HEK293 (cell line): ENCODE measurements around the gene SEC24C.

Experiments used
- EGR2 ChIP-seq: fragments of 450-650 bp; formaldehyde crosslinking; IDR thresholded peaks from 2 replicates; pipeline ENCODE4 v1.5.1; 2016; ENCODE audit warnings: low read depth, missing biosample characterization, missing genetic modification characterization
- GLIS1 ChIP-seq: fragments of 450-650 bp; formaldehyde crosslinking; IDR thresholded peaks from 2 replicates; pipeline ENCODE4 v1.5.1; 2016; ENCODE audit warnings: missing biosample characterization, missing genetic modification characterization
- GLIS2 ChIP-seq: fragments of 450-650 bp; formaldehyde crosslinking; IDR thresholded peaks from 2 replicates; pipeline ENCODE4 v1.5.1; 2016; ENCODE audit warnings: missing biosample characterization, missing genetic modification characterization
- HIC1 ChIP-seq: fragments of 450-650 bp; formaldehyde crosslinking; IDR thresholded peaks from 2 replicates; pipeline ENCODE4 v1.5.1; 2016; ENCODE audit warnings: missing biosample characterization, missing genetic modification characterization
- OVOL3 ChIP-seq: fragments of 450-650 bp; formaldehyde crosslinking; IDR thresholded peaks from 2 replicates; pipeline ENCODE4 v1.5.1; 2016; ENCODE audit warnings: missing biosample characterization, missing genetic modification characterization
- PATZ1 ChIP-seq: fragments of 450-650 bp; formaldehyde crosslinking; IDR thresholded peaks from 2 replicates; pipeline ENCODE4 v1.5.1; 2016; ENCODE audit warnings: missing biosample characterization, missing genetic modification characterization
- SCRT1 ChIP-seq: fragments of 450-650 bp; formaldehyde crosslinking; IDR thresholded peaks from 2 replicates; pipeline ENCODE4 v1.5.1; 2016; ENCODE audit warnings: missing biosample characterization, missing genetic modification characterization, borderline replicate concordance
- SP2 ChIP-seq: fragments of 450-650 bp; formaldehyde crosslinking; IDR thresholded peaks from 2 replicates; pipeline ENCODE4 v1.5.1; 2016; ENCODE audit warnings: missing biosample characterization, missing genetic modification characterization
- ZBTB17 ChIP-seq: fragments of 450-650 bp; formaldehyde crosslinking; IDR thresholded peaks from 2 replicates; pipeline ENCODE4 v1.5.1; 2016; ENCODE audit warnings: missing biosample characterization, missing genetic modification characterization
- ZBTB20 ChIP-seq: fragments of 450-650 bp; formaldehyde crosslinking; IDR thresholded peaks from 2 replicates; pipeline ENCODE4 v1.5.1; 2016; ENCODE audit warnings: missing biosample characterization, missing genetic modification characterization
- ZBTB6 ChIP-seq: fragments of 450-650 bp; formaldehyde crosslinking; IDR thresholded peaks from 2 replicates; pipeline ENCODE4 v1.5.1; 2017; ENCODE audit warnings: missing biosample characterization, missing genetic modification characterization
- ZFP41 ChIP-seq: fragments of 450-650 bp; formaldehyde crosslinking; IDR thresholded peaks from 2 replicates; pipeline ENCODE4 v1.5.1; 2016; ENCODE audit warnings: missing biosample characterization, missing genetic modification characterization, borderline replicate concordance
- ZFP69B ChIP-seq: fragments of 450-650 bp; formaldehyde crosslinking; IDR thresholded peaks from 2 replicates; pipeline ENCODE4 v1.5.1; 2016; ENCODE audit warnings: missing biosample characterization, missing genetic modification characterization
- ZNF175 ChIP-seq: fragments of 450-650 bp; formaldehyde crosslinking; IDR thresholded peaks from 2 replicates; pipeline ENCODE4 v1.5.1; 2016; ENCODE audit warnings: missing biosample characterization, missing genetic modification characterization
- ZNF202 ChIP-seq: fragments of 450-650 bp; formaldehyde crosslinking; IDR thresholded peaks from 2 replicates; pipeline ENCODE4 v1.5.1; 2016; ENCODE audit warnings: missing biosample characterization, missing genetic modification characterization, borderline replicate concordance
- ZNF350 ChIP-seq: fragments of 450-650 bp; formaldehyde crosslinking; IDR thresholded peaks from 2 replicates; pipeline ENCODE4 v1.5.0; 2017; ENCODE audit warnings: missing biosample characterization, mild to moderate bottlenecking, missing genetic modification characterization
- ZNF394 ChIP-seq: fragments of 450-650 bp; formaldehyde crosslinking; IDR thresholded peaks from 2 replicates; pipeline ENCODE4 v1.5.1; 2016; ENCODE audit warnings: missing biosample characterization, missing genetic modification characterization, mild to moderate bottlenecking, moderate library complexity, borderline replicate concordance
- ZNF473 ChIP-seq: fragments of 450-650 bp; formaldehyde crosslinking; IDR thresholded peaks from 2 replicates; pipeline ENCODE4 v1.5.1; 2017; ENCODE audit warnings: missing biosample characterization, missing genetic modification characterization
- ZNF501 ChIP-seq: fragments of 450-650 bp; formaldehyde crosslinking; IDR thresholded peaks from 2 replicates; pipeline ENCODE4 v1.5.1; 2016; ENCODE audit warnings: missing biosample characterization, missing genetic modification characterization
- ZNF521 ChIP-seq: fragments of 450-650 bp; formaldehyde crosslinking; IDR thresholded peaks from 2 replicates; pipeline ENCODE4 v1.5.1; 2017; ENCODE audit warnings: missing biosample characterization, mild to moderate bottlenecking, missing genetic modification characterization
- ZNF596 ChIP-seq: fragments of 450-650 bp; IDR thresholded peaks from 2 replicates; pipeline ENCODE4 v1.5.0; 2018; ENCODE audit warnings: missing biosample characterization, mild to moderate bottlenecking, missing genetic modification characterization, moderate library complexity
- ZNF629 ChIP-seq: fragments of 450-650 bp; formaldehyde crosslinking; IDR thresholded peaks from 2 replicates; pipeline ENCODE4 v1.5.1; 2017; ENCODE audit warnings: missing biosample characterization, missing genetic modification characterization
- ZNF645 ChIP-seq: fragments of 450-650 bp; formaldehyde crosslinking; IDR thresholded peaks from 2 replicates; pipeline ENCODE4; 2016; ENCODE audit warnings: missing biosample characterization, missing genetic modification characterization
- ZNF677 ChIP-seq: fragments of 450-650 bp; IDR thresholded peaks from 2 replicates; pipeline ENCODE4 v1.5.0; 2018; ENCODE audit warnings: missing biosample characterization, mild to moderate bottlenecking, missing genetic modification characterization, moderate library complexity
- ZNF791 ChIP-seq: fragments of 450-650 bp; formaldehyde crosslinking; IDR thresholded peaks from 2 replicates; pipeline ENCODE4 v1.5.1; 2016; ENCODE audit warnings: missing biosample characterization, missing genetic modification characterization
- ZSCAN4 ChIP-seq: fragments of 450-650 bp; formaldehyde crosslinking; IDR thresholded peaks from 2 replicates; pipeline ENCODE4 v1.5.1; 2017; ENCODE audit warnings: missing biosample characterization, missing genetic modification characterization

The SEC24C gene

GRCh38 chr10:73785721-73786511, 41.7 kb downstream of the SEC24C start (continued):
- TF ChIP-seq ZBTB6 (tag by site-specific recombination): no peak
- peak; percentile 55; the same call in 1 of the 2 replicates for TF ChIP-seq ZBTB20 (tag by site-specific recombination)
- TF ChIP-seq HIC1 (tag by site-specific recombination): no peak
- TF ChIP-seq ZSCAN4: peak; percentile 77
- TF ChIP-seq GLIS1 (tag by site-specific recombination): peak; percentile 90
- TF ChIP-seq ZNF175 (tag by site-specific recombination): no peak
- no peak for TF ChIP-seq ZNF521 (tag by site-specific recombination)
- TF ChIP-seq ZFP69B (tag by site-specific recombination): no peak
- 0 out of 2 replicates have a peak, but pooled peaks have one; percentile 11 for TF ChIP-seq ZNF677 (tag by site-specific recombination)
- TF ChIP-seq ZFP41 (tag by site-specific recombination): no peak
- TF ChIP-seq ZNF791: no peak
- TF ChIP-seq ZNF596: no peak
- peak; percentile 73 for TF ChIP-seq ZBTB17 (tag by site-specific recombination)
- peak; percentile 90 for TF ChIP-seq GLIS2
- TF ChIP-seq SP2: 0 out of 2 replicates have a peak, but pooled peaks have one; percentile 11
- TF ChIP-seq SCRT1 (tag by site-specific recombination): peak; percentile 69
- TF ChIP-seq ZNF473: no peak
- TF ChIP-seq ZNF350 (tag by site-specific recombination): no peak
- TF ChIP-seq ZNF501 (tag by site-specific recombination): no peak
- TF ChIP-seq ZNF202 (tag by site-specific recombination): no peak
- TF ChIP-seq PATZ1 (tag by site-specific recombination): 0 out of 2 replicates have a peak, but pooled peaks have one; percentile 41
- no peak for TF ChIP-seq OVOL3 (tag by site-specific recombination)
- peak; percentile 35; the same call in 1 of the 2 replicates for TF ChIP-seq ZNF394 (tag by site-specific recombination)
- TF ChIP-seq EGR2: peak; percentile 60; the same call in 1 of the 2 replicates
- 0 out of 2 replicates have a peak, but pooled peaks have one; percentile 12 for TF ChIP-seq ZNF629 (tag by site-specific recombination)
- no peak for TF ChIP-seq ZNF645 (tag by site-specific recombination)
